ENCODE measurements around the gene KRT4. TPM values are rescaled to one million over a fixed set of nuclear protein-coding genes. Genes with fewer than 3 reads are reported as not detected.
A peak's percentile ranks its signal among the peaks of the same experiment; 100 is the strongest.

The KRT4 gene
- total RNA-seq, 2 experiments from 2014 or later, result not detected

DNA sequence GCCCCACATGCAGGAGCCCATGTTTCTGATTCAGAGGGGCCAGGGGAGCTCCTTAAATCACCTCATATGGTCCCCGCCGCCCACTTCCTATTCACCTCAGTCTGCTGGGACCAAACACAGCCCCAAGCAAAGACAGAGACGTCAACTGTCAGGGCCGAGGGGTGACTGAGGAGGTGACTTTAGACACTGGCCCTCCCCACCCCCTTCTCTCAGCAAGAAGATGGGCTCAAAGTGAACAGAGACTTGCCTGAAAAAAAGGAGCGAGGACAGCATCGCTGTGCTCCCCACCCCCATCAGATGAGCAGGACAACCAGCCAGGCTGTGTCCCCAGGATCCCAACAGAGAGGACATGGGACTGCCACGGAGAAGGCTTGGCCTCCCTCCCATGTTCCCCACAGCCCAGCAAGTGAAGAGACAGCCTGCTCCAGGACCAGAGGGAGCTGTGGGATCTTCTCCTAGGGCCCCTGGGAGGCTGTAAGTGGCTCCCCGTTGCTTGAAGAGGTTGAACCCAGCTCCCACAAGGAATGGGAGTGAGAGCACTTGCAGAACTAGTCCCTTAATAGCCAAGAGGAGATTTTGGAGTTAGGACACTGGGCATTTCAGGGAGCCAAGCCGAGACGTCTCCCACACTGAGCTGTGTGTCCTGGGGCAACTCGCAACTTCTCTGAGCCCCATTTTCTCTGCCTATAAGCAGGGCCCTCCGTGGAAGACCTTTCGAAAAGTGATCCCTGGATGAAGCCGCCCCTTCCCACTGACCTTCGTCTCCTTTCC, 21.5 kb upstream of the KRT4 start:
- peak; percentile 21 for ATAC-seq
- Mint-ChIP-seq H3K27me3 (ENCODE audit: low read depth) (no peaks in the 10 kb centered on the region), H3K4me3 (no peak overlapping the region), H3K4me1 (ENCODE audit: low read depth) (peaks cover 39% of the 10 kb centered on the region), H3K36me3 (ENCODE audit: low read depth) (no peaks in the 10 kb centered on the region), H3K27ac (peak overlapping the region; percentile 88), H3K9me3 (ENCODE audit: insufficient read depth) (no peaks in the 10 kb centered on the region)
- no peak for DNase-seq
- ChIA-PET POLR2A (no interaction called here), CTCF (interaction anchor here (1.4 to 1.5 kb wide), 2 partner anchors 35 to 810 kb away, joined by 3 to 5 read pairs; no protein-coding TSS in a partner anchor)

DNA sequence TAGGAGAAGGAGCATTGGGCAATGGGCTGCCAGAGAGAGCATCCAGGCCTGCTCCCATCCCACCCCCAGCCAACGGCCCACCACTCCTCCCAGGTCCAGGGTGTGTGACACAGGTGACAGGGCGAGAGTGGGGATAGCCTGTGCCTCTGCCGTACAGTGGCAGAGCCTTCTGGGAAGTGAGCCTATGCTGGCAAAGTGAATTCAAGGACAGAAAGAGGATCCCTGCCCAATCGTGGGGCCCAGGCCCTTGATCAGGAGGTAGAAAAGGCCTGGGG, 20.7 kb upstream of the KRT4 start:
- ATAC-seq (no peak), DNase-seq (no peak)
- Mint-ChIP-seq H3K9me3 (ENCODE audit: insufficient read depth) (no peaks in the 10 kb centered on the region), H3K36me3 (ENCODE audit: low read depth) (no peaks in the 10 kb centered on the region), H3K4me1 (ENCODE audit: low read depth) (peaks cover 39% of the 10 kb centered on the region), H3K27me3 (ENCODE audit: low read depth) (no peaks in the 10 kb centered on the region), H3K4me3 (no peak overlapping the region), H3K27ac (peak overlapping the region; percentile 66)
- CTCF ChIA-PET, result interaction anchor here (1.2 kb wide), 1 partner anchor 39 kb away, joined by 3 read pairs; no protein-coding TSS in a partner anchor
- POLR2A ChIA-PET, result interaction anchor here (0.6 kb wide), 1 partner anchor 108 kb away, joined by 3 read pairs; no protein-coding TSS in a partner anchor

DNA sequence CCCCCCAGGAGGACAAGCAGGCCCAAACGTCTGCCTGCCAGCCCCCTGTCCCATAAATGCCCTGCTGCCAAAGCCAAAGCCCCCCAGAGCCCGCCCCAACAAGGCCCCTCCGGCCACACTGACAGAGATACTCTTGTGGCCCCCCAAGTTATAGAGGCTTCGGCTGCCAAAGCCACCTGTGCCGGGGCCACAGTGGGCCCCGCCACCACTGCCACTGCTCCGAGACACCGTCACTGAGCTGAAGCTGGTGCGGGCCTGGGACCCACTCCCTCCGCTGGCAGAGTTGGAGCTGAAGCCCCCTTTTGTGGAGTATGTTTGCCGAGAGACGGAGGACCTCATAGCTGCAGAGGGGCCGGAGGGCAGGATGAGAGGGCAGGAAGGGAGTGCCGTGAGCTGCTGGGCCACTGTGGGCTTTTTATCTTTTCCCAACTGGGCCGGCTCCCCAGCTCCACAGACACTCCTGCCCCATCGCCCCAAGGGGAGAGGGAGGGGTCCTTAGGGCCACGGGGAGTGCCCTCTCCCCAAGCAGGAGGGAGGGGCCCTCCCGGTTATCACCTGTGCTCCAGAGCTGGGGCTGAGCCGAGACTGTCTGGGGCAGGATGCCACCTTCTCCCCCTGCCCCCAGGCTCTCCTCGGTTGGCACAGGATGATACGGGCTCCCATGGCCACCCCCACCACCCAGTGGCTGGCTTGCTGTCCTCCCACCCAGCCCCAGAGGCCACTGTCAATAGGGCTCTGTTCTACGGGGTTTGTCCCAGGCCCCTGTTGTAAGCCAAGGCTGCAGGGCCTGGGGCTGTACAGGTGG, 20.2 kb upstream of the KRT4 start, which contains the start of gene KRT79:
TSS of gene KRT79 (minus strand) at position 390 of the 805 bp plus-strand sequence. CDS start at position 339, 51 bp downstream.
- no peaks in the 10 kb centered on the region for H3K27me3 Mint-ChIP-seq (ENCODE audit: low read depth)
- CTCF ChIA-PET, result interaction anchor here (1.0 to 1.2 kb wide), 2 partner anchors 14 to 40 kb away, joined by 3 read pairs; no protein-coding TSS in a partner anchor
- DNase-seq (no peak), ATAC-seq (no peak)
- H3K27ac Mint-ChIP-seq, result peak within 1 kb of the TSS; percentile 88
- H3K4me3 Mint-ChIP-seq, result no peak within 1 kb of the TSS
- no peaks in the 10 kb centered on the region for H3K36me3 Mint-ChIP-seq (ENCODE audit: low read depth)
- H3K9me3 Mint-ChIP-seq (ENCODE audit: insufficient read depth), result no peaks in the 10 kb centered on the region
- H3K4me1 Mint-ChIP-seq (ENCODE audit: low read depth), result peaks cover 41% of the 10 kb centered on the region
- POLR2A ChIA-PET, result interaction anchor here (0.6 kb wide), 1 partner anchor 107 kb away, joined by 3 read pairs; no protein-coding TSS in a partner anchor

DNA sequence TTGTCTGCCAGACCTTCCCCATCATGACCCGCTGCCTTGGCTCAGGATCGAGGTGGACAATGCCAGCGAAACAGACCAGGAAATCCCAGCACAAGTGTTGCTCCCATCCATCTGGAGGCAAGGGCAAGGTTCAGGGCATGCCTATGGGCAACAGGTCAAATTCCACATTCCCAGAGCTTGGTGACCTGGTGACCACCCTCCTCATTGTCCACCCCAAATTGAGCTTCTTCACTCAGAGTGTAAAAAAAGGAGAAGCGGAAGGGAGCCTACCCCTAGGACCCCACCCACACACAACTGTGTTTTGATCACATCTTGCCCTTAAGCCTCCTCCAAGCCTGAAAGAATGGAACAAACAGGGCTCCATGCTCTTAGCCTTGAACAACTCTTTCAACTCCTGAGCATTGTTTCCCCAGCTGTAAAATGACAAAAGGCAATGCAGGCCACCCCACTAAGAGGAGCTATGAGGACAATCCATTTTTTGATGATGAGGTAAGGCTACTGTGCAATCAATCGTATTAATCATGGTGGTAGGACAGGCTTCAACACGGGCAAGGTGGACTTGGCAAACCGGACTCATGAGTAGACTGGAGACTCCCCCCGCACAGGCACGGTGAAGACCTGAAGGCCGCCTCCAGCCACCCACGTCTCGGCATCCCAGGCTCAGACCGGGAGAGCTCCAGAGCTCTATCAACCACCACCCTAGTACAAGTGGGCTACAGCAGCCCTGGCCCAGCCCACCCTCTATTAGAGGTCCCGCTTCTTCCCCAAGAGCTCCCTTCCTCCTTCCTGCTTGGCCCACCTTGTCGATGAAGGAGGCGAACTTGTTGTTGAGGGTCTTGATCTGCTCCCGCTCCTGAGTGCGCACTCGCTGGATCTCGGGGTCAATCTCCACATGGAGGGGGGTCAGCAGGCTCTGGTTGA, 19.3 kb upstream of the KRT4 start:
- POLR2A ChIA-PET, result no interaction called here
- DNase-seq (no peak), ATAC-seq (no peak)
- CTCF ChIA-PET, result interaction anchor here (1.0 to 1.2 kb wide), 2 partner anchors 13 to 40 kb away, joined by 3 read pairs; no protein-coding TSS in a partner anchor
- H3K4me1 Mint-ChIP-seq (ENCODE audit: low read depth), result peaks cover 40% of the 10 kb centered on the region
- H3K27ac Mint-ChIP-seq, result no peak overlapping the region
- no peaks in the 10 kb centered on the region for H3K36me3 Mint-ChIP-seq (ENCODE audit: low read depth)
- no peaks in the 10 kb centered on the region for H3K9me3 Mint-ChIP-seq (ENCODE audit: insufficient read depth)
- H3K27me3 Mint-ChIP-seq (ENCODE audit: low read depth), result no peaks in the 10 kb centered on the region
- H3K4me3 Mint-ChIP-seq, result no peak overlapping the region

DNA sequence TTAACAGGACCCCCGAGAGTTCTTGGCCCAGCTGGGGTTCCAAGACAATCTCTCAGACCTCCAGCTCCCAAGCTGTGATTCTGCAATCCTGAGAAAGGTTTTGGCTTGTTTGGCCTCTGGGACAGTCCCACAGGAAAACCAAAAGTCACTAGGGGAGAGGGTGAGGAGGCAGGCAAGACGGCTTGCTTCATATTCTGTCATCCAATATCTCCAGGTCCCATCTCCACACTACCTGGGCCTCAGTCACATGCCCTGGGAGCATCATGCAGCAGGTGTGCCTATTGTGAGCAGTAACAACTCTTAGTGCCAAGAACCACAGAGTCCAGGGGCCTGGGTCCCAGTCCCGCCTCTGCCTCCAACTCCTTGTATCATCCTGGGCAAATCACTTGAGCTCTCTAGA, 18.5 kb upstream of the KRT4 start:
- H3K4me1 Mint-ChIP-seq (ENCODE audit: low read depth), result peaks cover 32% of the 10 kb centered on the region
- ATAC-seq (no peak), DNase-seq (no peak)
- no peaks in the 10 kb centered on the region for H3K36me3 Mint-ChIP-seq (ENCODE audit: low read depth)
- H3K4me3 Mint-ChIP-seq, result no peak overlapping the region
- H3K27me3 Mint-ChIP-seq (ENCODE audit: low read depth), result no peaks in the 10 kb centered on the region
- no peak overlapping the region for H3K27ac Mint-ChIP-seq
- POLR2A ChIA-PET, result no interaction called here
- CTCF ChIA-PET, result interaction anchor here (1.3 kb wide), 1 partner anchor 249 kb away, joined by 3 read pairs; no protein-coding TSS in a partner anchor
- H3K9me3 Mint-ChIP-seq (ENCODE audit: insufficient read depth), result no peaks in the 10 kb centered on the region

DNA sequence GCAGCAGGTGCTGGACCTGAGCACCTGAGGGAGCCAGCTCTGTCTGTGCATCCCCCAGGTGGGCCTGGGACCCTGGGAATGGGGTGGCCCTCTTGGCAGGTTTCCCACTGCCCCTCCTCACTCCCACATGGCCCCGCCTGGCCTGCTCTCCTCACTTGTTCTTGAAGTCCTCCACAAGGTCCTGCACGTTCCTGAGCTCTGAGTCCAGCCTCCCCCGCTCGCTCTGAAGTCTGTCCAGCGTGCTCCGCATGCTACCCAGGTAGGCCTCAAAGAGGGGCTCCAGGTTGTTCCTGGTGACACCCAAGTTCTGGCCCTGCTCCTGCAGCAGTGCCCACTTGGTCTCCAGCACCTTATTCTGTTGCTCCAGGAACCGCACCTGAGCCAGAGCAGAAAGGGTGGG, 17.3 kb upstream of the KRT4 start:
- ChIA-PET POLR2A (interaction anchor here (0.7 kb wide), 1 partner anchor 95 kb away, joined by 3 read pairs; no protein-coding TSS in a partner anchor), CTCF (interaction anchor here (1.0 to 1.3 kb wide), 2 partner anchors 48 to 247 kb away, joined by 3 read pairs; no protein-coding TSS in a partner anchor)
- no peaks in the 10 kb centered on the region for H3K36me3 Mint-ChIP-seq (ENCODE audit: low read depth)
- H3K27ac Mint-ChIP-seq, result no peak overlapping the region
- H3K27me3 Mint-ChIP-seq (ENCODE audit: low read depth), result no peaks in the 10 kb centered on the region
- H3K9me3 Mint-ChIP-seq (ENCODE audit: insufficient read depth), result no peaks in the 10 kb centered on the region
- no peak overlapping the region for H3K4me3 Mint-ChIP-seq
- DNase-seq, result no peak
- peaks cover 20% of the 10 kb centered on the region for H3K4me1 Mint-ChIP-seq (ENCODE audit: low read depth)
- ATAC-seq, result no peak

DNA sequence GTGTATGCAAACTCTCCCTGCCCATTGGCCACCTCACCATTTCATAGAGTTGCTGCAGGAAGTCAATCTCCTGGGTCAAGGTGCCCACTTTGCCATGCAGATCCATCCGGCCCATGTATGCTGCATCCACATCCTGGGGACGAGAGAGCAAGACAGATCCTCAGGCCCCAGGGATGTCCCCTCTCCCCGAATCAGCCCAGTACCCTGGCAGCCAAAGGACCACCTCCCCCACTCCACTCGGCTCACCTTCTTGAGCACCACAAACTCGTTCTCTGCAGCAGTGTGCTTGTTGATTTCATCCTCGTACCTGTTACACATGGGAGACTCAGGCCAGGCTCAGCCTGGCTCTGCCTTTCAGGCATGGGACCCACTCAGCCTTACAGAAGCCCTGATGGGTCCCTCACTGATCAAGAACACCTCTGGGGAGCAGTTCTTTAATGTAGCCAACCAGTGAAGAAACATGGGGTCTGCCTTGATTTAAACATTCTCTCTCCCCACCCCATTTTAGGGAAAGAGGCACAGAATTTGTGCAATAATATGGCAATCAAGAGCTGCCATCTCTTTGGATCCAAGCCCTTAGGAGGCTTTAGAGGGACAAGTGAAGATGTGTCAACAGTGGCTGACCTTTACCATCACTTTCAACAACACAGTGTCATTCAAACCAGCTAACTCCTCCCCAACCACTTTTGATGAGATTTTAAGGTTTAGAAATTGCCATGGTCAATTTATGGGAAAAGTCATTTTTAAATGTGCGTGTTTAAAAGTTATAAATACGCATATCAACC, 16.3 kb upstream of the KRT4 start:
- Mint-ChIP-seq H3K27me3 (ENCODE audit: low read depth) (no peaks in the 10 kb centered on the region), H3K9me3 (ENCODE audit: insufficient read depth) (no peaks in the 10 kb centered on the region), H3K36me3 (ENCODE audit: low read depth) (no peaks in the 10 kb centered on the region), H3K4me3 (no peak overlapping the region), H3K4me1 (ENCODE audit: low read depth) (peaks cover 9% of the 10 kb centered on the region), H3K27ac (no peak overlapping the region)
- no peak for ATAC-seq
- no peak for DNase-seq
- ChIA-PET POLR2A (no interaction called here), CTCF (no interaction called here)

DNA sequence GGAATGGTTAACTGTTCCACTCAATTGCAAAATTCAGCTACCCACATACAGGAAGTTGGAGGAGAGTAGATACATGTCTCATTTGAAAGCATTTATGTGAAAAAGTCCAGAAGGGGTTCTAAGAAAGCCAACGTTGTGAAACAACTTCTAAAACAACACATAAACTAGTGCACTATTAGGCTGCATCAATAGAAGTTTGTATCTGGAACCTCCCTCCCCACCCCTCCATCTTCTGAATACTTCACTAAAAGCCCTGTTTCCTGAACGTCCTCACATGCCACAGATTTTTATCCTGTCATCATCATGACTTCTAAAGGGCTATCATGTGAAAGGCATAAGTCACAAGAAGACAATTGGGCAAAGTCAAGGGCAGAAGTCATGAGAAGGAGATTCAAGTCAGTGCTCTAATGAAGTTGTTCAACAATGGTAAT, 14.7 kb upstream of the KRT4 start:
- ChIA-PET POLR2A (no interaction called here), CTCF (interaction anchor here (0.7 to 1.4 kb wide), 4 partner anchors 42 to 243 kb away, joined by 3 to 6 read pairs (median 4); no protein-coding TSS in a partner anchor)
- DNase-seq (no peak), ATAC-seq (no peak)
- no peak overlapping the region for H3K27ac Mint-ChIP-seq
- no peaks in the 10 kb centered on the region for H3K27me3 Mint-ChIP-seq (ENCODE audit: low read depth)
- H3K9me3 Mint-ChIP-seq (ENCODE audit: insufficient read depth), result no peaks in the 10 kb centered on the region
- H3K36me3 Mint-ChIP-seq (ENCODE audit: low read depth), result no peaks in the 10 kb centered on the region
- H3K4me1 Mint-ChIP-seq (ENCODE audit: low read depth), result peaks cover 8% of the 10 kb centered on the region
- no peak overlapping the region for H3K4me3 Mint-ChIP-seq

DNA sequence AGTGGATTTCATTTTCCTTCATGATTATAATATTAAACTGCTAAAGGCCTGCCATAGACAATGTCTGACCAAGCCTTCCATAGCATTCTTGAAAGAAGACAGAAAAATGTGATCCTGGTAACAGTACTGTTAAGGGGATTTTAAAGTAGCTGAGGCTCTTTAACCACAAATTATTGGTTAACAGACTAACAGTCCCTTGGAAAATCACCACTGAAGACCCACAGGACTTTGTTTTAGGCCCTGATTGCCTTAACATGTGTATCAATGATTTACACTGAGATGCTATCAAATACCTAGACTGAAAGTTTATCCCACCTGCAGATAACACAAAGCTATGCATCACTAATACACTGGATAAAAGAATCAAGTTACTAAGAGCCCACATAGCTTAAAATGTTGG, 14.2 kb upstream of the KRT4 start:
- Mint-ChIP-seq H3K4me3 (no peak overlapping the region), H3K36me3 (ENCODE audit: low read depth) (no peaks in the 10 kb centered on the region), H3K4me1 (ENCODE audit: low read depth) (peaks cover 8% of the 10 kb centered on the region), H3K27ac (no peak overlapping the region), H3K27me3 (ENCODE audit: low read depth) (no peaks in the 10 kb centered on the region), H3K9me3 (ENCODE audit: insufficient read depth) (no peaks in the 10 kb centered on the region)
- DNase-seq (no peak), ATAC-seq (no peak)
- ChIA-PET POLR2A (no interaction called here), CTCF (interaction anchor here (0.7 to 1.4 kb wide), 4 partner anchors 42 to 242 kb away, joined by 3 to 6 read pairs (median 4); no protein-coding TSS in a partner anchor)

DNA sequence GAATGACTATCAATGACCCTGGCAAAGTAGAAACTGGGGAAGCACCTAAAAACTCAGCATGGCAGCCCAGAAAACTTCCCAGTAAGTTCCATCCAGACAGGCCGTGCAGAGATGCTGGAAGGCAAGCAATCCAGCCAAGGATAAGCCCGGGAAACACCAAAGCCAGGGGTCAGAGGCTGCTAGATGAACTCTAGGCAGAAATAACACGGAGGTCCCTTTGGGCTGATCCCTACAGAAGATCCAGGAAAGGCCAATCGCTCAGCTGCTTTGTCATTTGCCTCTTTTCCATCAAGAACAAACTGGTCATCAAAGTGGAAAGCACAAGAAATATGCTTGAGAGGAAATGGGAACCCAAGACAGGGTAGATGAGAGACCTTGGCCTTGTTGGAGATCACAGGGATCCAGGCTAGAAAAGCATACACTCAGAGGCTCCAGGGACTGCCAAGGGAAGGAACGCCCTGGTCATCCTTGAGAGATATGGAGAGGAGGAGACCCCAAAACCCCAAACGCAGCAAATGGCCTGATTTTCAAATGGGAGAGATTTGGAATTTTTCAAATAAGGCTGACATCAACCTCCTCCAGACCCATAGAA, 13.7 kb upstream of the KRT4 start:
- H3K27me3 Mint-ChIP-seq (ENCODE audit: low read depth), result no peaks in the 10 kb centered on the region
- ChIA-PET CTCF (interaction anchor here (0.7 kb wide), 1 partner anchor 57 kb away, joined by 3 read pairs; no protein-coding TSS in a partner anchor), POLR2A (no interaction called here)
- H3K27ac Mint-ChIP-seq, result no peak overlapping the region
- DNase-seq, result no peak
- H3K36me3 Mint-ChIP-seq (ENCODE audit: low read depth), result no peaks in the 10 kb centered on the region
- peaks cover 8% of the 10 kb centered on the region for H3K4me1 Mint-ChIP-seq (ENCODE audit: low read depth)
- no peaks in the 10 kb centered on the region for H3K9me3 Mint-ChIP-seq (ENCODE audit: insufficient read depth)
- ATAC-seq, result no peak
- no peak overlapping the region for H3K4me3 Mint-ChIP-seq
